AG04450 (cell line): ENCODE data around the gene DHX30. TPM values are rescaled to one million over a fixed set of nuclear protein-coding genes. Genes with fewer than 3 reads are reported as not detected.

Experiments
- CTCF ChIA-PET: fragments of 300-600, 350-600 bp; formaldehyde crosslinking; extraction: SDS; loops from one replicate; lab custom pipeline; 2022; ENCODE audit warnings: antibody characterized with exemption, inconsistent platforms; lab: Charles Lee
- POLR2A ChIA-PET: fragments of 350-600 bp; formaldehyde crosslinking; extraction: SDS; loops from one replicate; lab custom pipeline; 2021; ENCODE audit warnings: antibody characterized with exemption, inconsistent platforms; lab: Yijun Ruan, JAX
- DNase-seq: peaks from one replicate; pipeline ENCODE4 v3.0.0-alpha.2; 2011; ENCODE audit warnings: low read depth, low spot score
- H3K27ac ChIP-seq: one replicate; pipeline ENCODE4 v1.5.1; 2012; ENCODE audit warnings: low read depth, low read length, control low read depth
- H3K27me3 ChIP-seq: one replicate; pipeline ENCODE4 v1.6.0; 2012; ENCODE audit warnings: low read length; ENCODE audit not compliant: control insufficient read depth, insufficient read depth
- H3K4me3 ChIP-seq: 2 replicates; pipeline ENCODE4 v1.5.1; 2011; ENCODE audit warnings: mild to moderate bottlenecking, low read depth, low read length, control low read depth
- H3K9me3 ChIP-seq: 2 replicates; pipeline ENCODE4 v1.5.1; 2012; ENCODE audit warnings: low read length; ENCODE audit not compliant: control insufficient read depth, insufficient read depth
- CTCF ChIP-seq: IDR thresholded peaks from 2 replicates; pipeline ENCODE4 v1.5.1; 2011; ENCODE audit warnings: low read depth, low read length, control low read depth, inconsistent platforms
- polyA plus RNA-seq: library from polyadenylated mRNA; depleted of rRNA; stranded (reverse); fragments of >200 nt; gene quantifications from 2 replicates; pipeline ENCODE4 v1.2.3, GENCODE V29; 2011

Gene DHX30
- polyA plus RNA-seq, 1 experiment, result 30.7 TPM

GRCh38 chr3:47851888-47852603 lies 49.1 kb downstream of the DHX30 start:
- H3K27me3 ChIP-seq, result no peaks in the 10 kb centered on the region
- no peak overlapping the region for H3K27ac ChIP-seq
- CTCF ChIA-PET, result no interaction called here
- DNase-seq, result no peak
- POLR2A ChIA-PET, result no interaction called here
- TF ChIP-seq CTCF, result no peak
- H3K4me3 ChIP-seq, result no peak overlapping the region
- no peaks in the 10 kb centered on the region; the same call in 1 of the 2 replicates for H3K9me3 ChIP-seq

- POLR2A ChIA-PET, result no interaction called here
- Histone ChIP-seq H3K27me3 (no peaks in the 10 kb centered on the region), H3K4me3 (no peak overlapping the region), H3K9me3 (no peaks in the 10 kb centered on the region; the same call in 1 of the 2 replicates), H3K27ac (peak overlapping the region; percentile 21)
- DNase-seq, result no peak
- CTCF ChIA-PET, result no interaction called here
- TF ChIP-seq CTCF, result no peak
These were observed 50.0 kb downstream of the DHX30 start for GRCh38 chr3:47852604-47853602.

GRCh38 chr3:47854267-47854666 lies 51.3 kb downstream of the DHX30 start:
- Histone ChIP-seq H3K27ac (no peak overlapping the region), H3K9me3 (no peaks in the 10 kb centered on the region; the same call in 1 of the 2 replicates), H3K4me3 (no peak overlapping the region), H3K27me3 (no peaks in the 10 kb centered on the region)
- TF ChIP-seq CTCF, result no peak
- DNase-seq, result no peak
- ChIA-PET POLR2A (no interaction called here), CTCF (no interaction called here)

GRCh38 chr3:47854720-47855455 lies 52.0 kb downstream of the DHX30 start:
- POLR2A ChIA-PET, result no interaction called here
- H3K27ac ChIP-seq, result no peak overlapping the region
- no peaks in the 10 kb centered on the region for H3K27me3 ChIP-seq
- no peak overlapping the region for H3K4me3 ChIP-seq
- DNase-seq, result no peak
- no peaks in the 10 kb centered on the region; the same call in 1 of the 2 replicates for H3K9me3 ChIP-seq
- no peak for TF ChIP-seq CTCF
- CTCF ChIA-PET, result no interaction called here
